Stimulated activated CD8-positive, alpha-beta memory T cell treated with anti-CD3 and anti-CD28 coated beads, Interleukin-7, amount 100 ng/mL, for 24 hours (primary cell): ENCODE measurements around the gene ZNF394.

ENCODE experiments used
- DNase-seq: peaks from one replicate; pipeline ENCODE4 v3.0.0-alpha.2; 2020; ENCODE audit warnings: low read depth

ZNF394 gene

DNA sequence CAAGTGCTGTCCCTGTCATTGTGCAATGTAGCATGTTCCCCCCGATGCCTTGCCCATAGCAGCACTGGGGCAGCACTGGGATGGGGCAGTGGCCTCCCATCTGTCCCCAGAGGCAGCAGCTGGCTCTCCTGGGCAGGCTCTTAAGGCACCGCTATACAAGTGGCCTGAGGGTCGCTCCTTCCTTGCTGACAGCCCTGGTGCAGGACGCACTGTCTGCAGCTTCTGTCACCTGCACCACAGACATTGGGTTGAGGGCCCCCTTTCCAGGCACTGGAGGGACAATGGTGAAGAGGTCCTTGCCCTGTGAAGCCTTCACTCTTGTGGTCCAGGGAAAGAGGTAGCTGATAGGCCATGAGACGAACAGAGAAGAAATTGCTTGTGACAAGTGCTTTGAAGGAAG is 50.8 kb downstream of the ZNF394 start:
- DNase-seq = no peak

DNA sequence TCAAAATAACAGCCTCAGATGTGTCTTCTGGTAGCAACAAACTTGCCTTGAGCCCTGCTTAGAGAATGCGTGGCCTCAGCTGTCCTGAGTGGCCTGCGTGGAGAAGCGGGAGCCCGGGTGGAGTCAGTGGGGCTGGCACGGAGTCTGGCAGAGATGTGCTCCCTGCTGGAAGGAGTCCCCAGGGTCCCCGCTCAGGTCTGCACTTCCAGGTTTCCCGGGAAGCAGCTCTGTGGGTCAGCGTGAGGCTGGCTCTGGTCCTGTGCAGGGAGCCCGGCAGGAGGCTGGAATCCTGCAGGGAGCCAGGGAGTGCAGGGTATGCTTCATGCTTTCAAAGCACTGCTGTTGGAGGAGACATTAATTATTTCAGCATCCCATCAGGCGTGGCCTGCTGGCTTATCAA is 51.2 kb downstream of the ZNF394 start:
- no peak for DNase-seq

DNA sequence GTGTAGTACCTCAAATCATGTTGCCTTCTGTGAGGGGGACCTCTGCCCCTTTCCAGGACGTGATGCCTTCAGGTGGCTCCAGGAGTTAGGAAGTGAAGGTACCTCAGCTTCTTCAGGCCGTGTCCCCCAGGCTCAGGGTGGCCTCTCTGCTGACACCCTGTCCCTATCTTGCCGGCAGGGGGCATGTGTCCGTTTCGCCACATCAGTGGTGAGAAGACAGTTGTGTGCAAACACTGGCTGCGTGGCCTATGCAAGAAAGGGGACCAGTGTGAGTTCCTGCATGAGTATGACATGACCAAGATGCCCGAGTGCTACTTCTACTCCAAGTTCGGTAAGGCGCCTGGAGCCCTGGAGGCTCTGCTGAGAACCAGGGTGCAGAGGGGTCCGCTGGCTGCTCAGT is 52.1 kb downstream of the ZNF394 start:
- no peak for DNase-seq

DNA sequence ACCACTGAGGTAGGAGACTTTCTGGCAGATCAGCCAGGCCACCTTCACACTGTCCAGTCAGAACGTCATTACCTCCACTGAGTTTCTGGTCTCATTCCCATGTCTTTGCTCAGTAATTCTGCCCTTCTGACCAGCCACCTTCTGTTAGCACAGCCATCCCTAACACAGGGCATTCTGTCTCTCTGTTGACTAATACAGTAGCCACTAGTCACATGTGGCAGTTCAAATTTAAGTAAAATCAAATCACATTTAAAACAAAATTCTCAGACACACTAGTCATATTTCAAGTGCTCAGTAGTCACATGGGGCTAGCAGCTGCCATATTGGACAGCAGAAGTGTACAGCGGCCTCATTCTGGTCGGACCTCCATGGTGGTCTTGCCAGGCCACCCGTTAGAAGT is 54.0 kb downstream of the ZNF394 start:
- no peak for DNase-seq
